Measurements from ENCODE around the gene EPC2.

- no peak for TF ChIP-seq CTCF (IDR thresholded peaks at IDR 0.05)
- no peak for TF ChIP-seq POLR2AphosphoS5 (IDR thresholded peaks at IDR 0.05)
Observed at GRCh38 chr2:148614322-148615049, 30.1 kb upstream of the EPC2 start.

Data from breast epithelium (tissue), 3 donors.